HCT116 (cell line): ENCODE data around the gene ABHD16A. TPM values are rescaled to one million over a fixed set of nuclear protein-coding genes. Genes with fewer than 3 reads are reported as not detected.

Experiments used
- ATAC-seq: fragments of 200-7000 bp; cut with Tn5 transposase; 2 replicates; pipeline ENCODE4 v1.9.1; 2020; ENCODE audit warnings: mild to moderate bottlenecking, moderate library complexity
- BruUV-seq: library from RNA; stranded (reverse); fragments of 400-500 nt; replicated peaks from 2 replicates; lab custom pipeline; 2021; lab: Mats Ljungman, UMichigan
- CTCF ChIA-PET: fragments of 300-600 bp; sonication (Branson Sonifier 250); formaldehyde crosslinking; loops from one replicate; lab custom pipeline; 2021; ENCODE audit warnings: antibody characterized with exemption; lab: Charles Lee
- POLR2A ChIA-PET: fragments of 300-600, 350-600 bp; sonication (Branson Sonifier 250); formaldehyde crosslinking; loops from one replicate; lab custom pipeline; 2021; ENCODE audit warnings: antibody characterized with exemption; lab: Charles Lee
- RAD21 ChIA-PET, 2 experiments: fragments of 300-600 bp; sonication (Branson Sonifier 250); formaldehyde crosslinking; loops; one replicate each; lab custom pipeline; 2023; ENCODE audit warnings: low total read pairs in 2 of 2; ENCODE audit not compliant: uncharacterized antibody in 2 of 2, unreplicated experiment in 2 of 2, low non-redundant PET in 1 of 2; lab: Charles Lee
- DNase-seq: peaks from one replicate; pipeline ENCODE4 v3.0.0-alpha.2; 2010; ENCODE audit warnings: low read depth, low spot score
- H2AFZ ChIP-seq: fragments of 200-600 bp; shearing (Covaris generic), sonication (generic); 2 replicates; pipeline ENCODE4 v1.6.1; 2017; ENCODE audit warnings: low read depth, mixed run types, mixed read lengths, antibody characterized with exemption, low read length; ENCODE audit not compliant: poor library complexity, severe bottlenecking
- H3K27ac ChIP-seq: 2 replicates; pipeline ENCODE4 v1.5.1; 2012; ENCODE audit warnings: low read depth, low read length
- H3K27me3 ChIP-seq: fragments of 200-600 bp; sonication (generic); 2 replicates; pipeline ENCODE4 v1.6.1; 2016; ENCODE audit warnings: mixed run types, low read length, mixed read lengths; ENCODE audit not compliant: insufficient read depth
- H3K36me3 ChIP-seq, 2 experiments: fragments of 200-500 bp in 1 of 2; fragments of 200-600 bp in 1 of 2; sonication (Bioruptor generic) in 1 of 2; sonication (generic) in 1 of 2; 2 replicates each; pipeline versions ENCODE4 v1.5.1 to v1.6.1; 2014 to 2016; ENCODE audit warnings: low read length in 2 of 2, inconsistent platforms in 1 of 2, mixed read lengths in 1 of 2, mixed run types in 1 of 2; ENCODE audit not compliant: insufficient read depth in 2 of 2, control insufficient read depth in 1 of 2
- H3K4me1 ChIP-seq, 2 experiments: fragments of 200-600 bp in 1 of 2; sonication (generic) in 1 of 2; 2 replicates each; pipeline versions ENCODE4 v1.5.1 to v1.6.1; 2012 to 2017; ENCODE audit warnings: low read length in 2 of 2, inconsistent platforms in 1 of 2, mild to moderate bottlenecking in 1 of 2, mixed read lengths in 1 of 2, mixed run types in 1 of 2, moderate library complexity in 1 of 2; ENCODE audit not compliant: insufficient read depth in 2 of 2, control insufficient read depth in 1 of 2
- H3K4me2 ChIP-seq: fragments of 200-600 bp; sonication (generic); 2 replicates; pipeline ENCODE4 v1.6.1; 2017; ENCODE audit warnings: mixed run types, low read length, mixed read lengths
- H3K4me3 ChIP-seq, 2 experiments: fragments of 200-600 bp in 1 of 2; sonication (generic) in 1 of 2; replicated peaks in 1 of 2; 2 replicates each; pipeline ENCODE4 v1.5.1; 2011 to 2016; ENCODE audit warnings: low read length in 2 of 2, control low read depth in 1 of 2, low read depth in 1 of 2, mild to moderate bottlenecking in 1 of 2, mixed read lengths in 1 of 2, mixed run types in 1 of 2
- H3K79me2 ChIP-seq: fragments of 200-600 bp; sonication (generic); 2 replicates; pipeline ENCODE4 v1.6.1; 2017; ENCODE audit warnings: mild to moderate bottlenecking, mixed run types, low read length, moderate library complexity, mixed read lengths; ENCODE audit not compliant: insufficient read depth
- H3K9ac ChIP-seq: fragments of 200-600 bp; sonication (generic); 2 replicates; pipeline ENCODE4 v1.6.1; 2016; ENCODE audit warnings: low read length, mixed read lengths
- H3K9me2 ChIP-seq: fragments of 200-600 bp; sonication (generic), shearing (Covaris generic); 2 replicates; pipeline ENCODE4 v1.6.1; 2017; ENCODE audit warnings: mixed run types, mild to moderate bottlenecking, moderate library complexity; ENCODE audit not compliant: insufficient read depth
- H3K9me3 ChIP-seq, 2 experiments: fragments of 200-500 bp in 1 of 2; fragments of 200-600 bp in 1 of 2; sonication (Bioruptor generic) in 1 of 2; sonication (generic) in 1 of 2; 2 replicates each; pipeline ENCODE4 v1.6.1; 2014 to 2017; ENCODE audit warnings: low read length in 2 of 2, mixed read lengths in 2 of 2, inconsistent platforms in 1 of 2, low read depth in 1 of 2, mild to moderate bottlenecking in 1 of 2, mixed run types in 1 of 2, moderate library complexity in 1 of 2; ENCODE audit not compliant: control insufficient read depth in 1 of 2, insufficient read depth in 1 of 2
- H4K20me1 ChIP-seq: fragments of 200-600 bp; sonication (generic), shearing (Covaris generic); 2 replicates; pipeline ENCODE4 v1.6.1; 2017; ENCODE audit warnings: mixed run types, mild to moderate bottlenecking, moderate library complexity; ENCODE audit not compliant: insufficient read depth
- CBX3 ChIP-seq: IDR thresholded peaks from 2 replicates; pipeline ENCODE4 v1.6.1; 2012; ENCODE audit warnings: low read depth
- CEBPB ChIP-seq: IDR thresholded peaks from 2 replicates; pipeline ENCODE4 v1.6.1; 2012; ENCODE audit warnings: low read depth
- EGR1 ChIP-seq: IDR thresholded peaks from 2 replicates; pipeline ENCODE4 v1.6.1; 2012; ENCODE audit warnings: low read depth
- ELF1 ChIP-seq: IDR thresholded peaks from 2 replicates; pipeline ENCODE4 v1.6.1; 2012; ENCODE audit warnings: low read depth, borderline replicate concordance
- EZH2 ChIP-seq: fragments of 200-600 bp; sonication (generic); IDR thresholded peaks from 2 replicates; pipeline ENCODE4 v1.6.1; 2017; ENCODE audit warnings: antibody characterized with exemption, mixed run types
- EZH2phosphoT487 ChIP-seq: fragments of 200-600 bp; IDR thresholded peaks from 2 replicates; pipeline ENCODE4 v1.6.1; 2018; ENCODE audit warnings: antibody characterized with exemption, borderline replicate concordance
- FOSL1 ChIP-seq: IDR thresholded peaks from 2 replicates; pipeline ENCODE4 v1.6.1; 2012; ENCODE audit warnings: low read depth
- POLR2A ChIP-seq: IDR thresholded peaks from 2 replicates; pipeline ENCODE4 v1.7.0; 2011; ENCODE audit warnings: borderline replicate concordance; ENCODE audit not compliant: insufficient read depth, insufficient read length; ENCODE audit errors: extremely low read depth
- POLR2AphosphoS5 ChIP-seq: IDR thresholded peaks from 2 replicates; pipeline ENCODE4 v1.6.1; 2011; ENCODE audit warnings: mild to moderate bottlenecking, low read depth, low read length, moderate library complexity
- SIN3A ChIP-seq: IDR thresholded peaks from 2 replicates; pipeline ENCODE4 v1.6.1; 2012; ENCODE audit warnings: low read depth
- SRF ChIP-seq: IDR thresholded peaks from 2 replicates; pipeline ENCODE4 v1.6.1; 2012; ENCODE audit warnings: low read depth
- TCF7L2 ChIP-seq: IDR thresholded peaks from 2 replicates; pipeline ENCODE4 v1.7.0; 2011; ENCODE audit warnings: borderline replicate concordance, inconsistent platforms; ENCODE audit not compliant: insufficient read depth, insufficient read length; ENCODE audit errors: extremely low read depth
- YY1 ChIP-seq: IDR thresholded peaks from 2 replicates; pipeline ENCODE4 v1.6.1; 2011; ENCODE audit warnings: low read length, low read depth, moderate library complexity, mild to moderate bottlenecking; ENCODE audit not compliant: insufficient replicate concordance; ENCODE audit errors: extremely low read depth
- ZFX ChIP-seq: fragments of 450-650 bp; IDR thresholded peaks from 2 replicates; pipeline ENCODE4 v1.6.1; 2017
- ZNF274 ChIP-seq: fragments of 200-500 bp; sonication (Bioruptor generic); IDR thresholded peaks from 2 replicates; pipeline ENCODE4 v1.6.1; 2014; ENCODE audit warnings: mild to moderate bottlenecking, low read depth, low read length, inconsistent platforms
- intact Hi-C: fragments of 100-400 bp; cut with micrococcal nuclease; formaldehyde crosslinking; loops from 2 replicates; pipeline ENCODE4 v1.10.0; 2022
- total RNA-seq: library from RNA; stranded (reverse); gene quantifications from one replicate; pipeline ENCODE4 v1.2.1, GENCODE V29; 2021; ENCODE audit not compliant: unreplicated experiment
- TF ChIP-seq, protein P1 (sequence below), 3 experiments: fragments of 200-600 bp in 1 of 3; sonication (generic) in 1 of 3; IDR thresholded peaks in 2 of 3; conservative IDR thresholded peaks in 1 of 3; 2 replicates each; pipeline ENCODE4 v1.5.1; 2012 to 2017; ENCODE audit warnings: low read depth in 2 of 3, low read length in 2 of 3, antibody characterized with exemption in 1 of 3, borderline replicate concordance in 1 of 3, control low read depth in 1 of 3, mild to moderate bottlenecking in 1 of 3, mixed read lengths in 1 of 3, mixed run types in 1 of 3, moderate library complexity in 1 of 3; ENCODE audit not compliant: insufficient read depth in 1 of 3
- TF ChIP-seq, protein P2 (sequence below): IDR thresholded peaks from 2 replicates; pipeline ENCODE4 v1.6.1; 2012

The ABHD16A gene
- total RNA-seq, 1 experiment from 2014 or later: 32.4 TPM

- ChIA-PET RAD21 (no interaction called here), POLR2A (no interaction called here), CTCF (no interaction called here)
- no peaks in the 10 kb centered on the region for H3K27me3 ChIP-seq
- H3K27ac ChIP-seq: no peak overlapping the region
- no peak overlapping the region for H2AFZ ChIP-seq
- H3K79me2 ChIP-seq: no peaks in the 10 kb centered on the region
- H3K36me3 ChIP-seq: no peaks in the 10 kb centered on the region
- H3K9me3 ChIP-seq: no peaks in the 10 kb centered on the region
- intact Hi-C loops: no loop called here
- H3K4me1 ChIP-seq: peaks cover 6 to 20% of the 10 kb centered on the region in 2 experiments; a peak in 3 of 4 replicates
- DNase-seq (no peak), ATAC-seq (no peak)
- TF ChIP-seq CEBPB: no peak
- TF ChIP-seq, protein P1, sequence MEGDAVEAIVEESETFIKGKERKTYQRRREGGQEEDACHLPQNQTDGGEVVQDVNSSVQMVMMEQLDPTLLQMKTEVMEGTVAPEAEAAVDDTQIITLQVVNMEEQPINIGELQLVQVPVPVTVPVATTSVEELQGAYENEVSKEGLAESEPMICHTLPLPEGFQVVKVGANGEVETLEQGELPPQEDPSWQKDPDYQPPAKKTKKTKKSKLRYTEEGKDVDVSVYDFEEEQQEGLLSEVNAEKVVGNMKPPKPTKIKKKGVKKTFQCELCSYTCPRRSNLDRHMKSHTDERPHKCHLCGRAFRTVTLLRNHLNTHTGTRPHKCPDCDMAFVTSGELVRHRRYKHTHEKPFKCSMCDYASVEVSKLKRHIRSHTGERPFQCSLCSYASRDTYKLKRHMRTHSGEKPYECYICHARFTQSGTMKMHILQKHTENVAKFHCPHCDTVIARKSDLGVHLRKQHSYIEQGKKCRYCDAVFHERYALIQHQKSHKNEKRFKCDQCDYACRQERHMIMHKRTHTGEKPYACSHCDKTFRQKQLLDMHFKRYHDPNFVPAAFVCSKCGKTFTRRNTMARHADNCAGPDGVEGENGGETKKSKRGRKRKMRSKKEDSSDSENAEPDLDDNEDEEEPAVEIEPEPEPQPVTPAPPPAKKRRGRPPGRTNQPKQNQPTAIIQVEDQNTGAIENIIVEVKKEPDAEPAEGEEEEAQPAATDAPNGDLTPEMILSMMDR (IDR thresholded peaks at IDR 0.05 in 2 of 3, conservative IDR thresholded peaks at IDR 0.05 in 1 of 3; ENCODE audit: borderline replicate concordance in 1 of 3, insufficient read depth in 1 of 3, low read depth in 2 of 3, low read length in 2 of 3): no peak
- no peak for TF ChIP-seq SIN3A
- no peak for TF ChIP-seq CBX3
- TF ChIP-seq POLR2A: no peak
- no peak for TF ChIP-seq YY1
- TF ChIP-seq SRF: no peak
- H3K9me2 ChIP-seq: no peaks in the 10 kb centered on the region
- BruUV-seq: no TSS peak
- no peak overlapping the region for H3K4me3 ChIP-seq
- no peak overlapping the region for H3K4me2 ChIP-seq
- H3K9ac ChIP-seq: no peak overlapping the region
- no peaks in the 10 kb centered on the region for H4K20me1 ChIP-seq
Observed at GRCh38 chr6:31708224-31708623, 5.1 kb upstream of the ABHD16A start.

DNA sequence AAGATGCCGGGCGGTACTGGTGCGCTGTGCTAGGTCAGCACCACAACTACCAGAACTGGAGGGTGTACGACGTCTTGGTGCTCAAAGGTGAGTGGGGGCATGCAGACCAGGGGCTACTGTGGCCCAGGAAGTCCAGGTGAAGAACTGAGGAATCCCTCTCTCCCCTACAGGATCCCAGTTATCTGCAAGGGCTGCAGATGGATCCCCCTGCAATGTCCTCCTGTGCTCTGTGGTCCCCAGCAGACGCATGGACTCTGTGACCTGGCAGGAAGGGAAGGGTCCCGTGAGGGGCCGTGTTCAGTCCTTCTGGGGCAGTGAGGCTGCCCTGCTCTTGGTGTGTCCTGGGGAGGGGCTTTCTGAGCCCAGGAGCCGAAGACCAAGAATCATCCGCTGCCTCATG, 4.6 kb upstream of the ABHD16A start:
- no peak overlapping the region for H2AFZ ChIP-seq
- no peaks in the 10 kb centered on the region for H4K20me1 ChIP-seq
- H3K27me3 ChIP-seq: no peaks in the 10 kb centered on the region
- peaks cover 6 to 20% of the 10 kb centered on the region in 2 experiments; a peak in 3 of 4 replicates for H3K4me1 ChIP-seq
- no peaks in the 10 kb centered on the region for H3K36me3 ChIP-seq
- POLR2A ChIA-PET: no interaction called here
- intact Hi-C loops: no loop called here
- no peak overlapping the region for H3K4me2 ChIP-seq
- H3K79me2 ChIP-seq: peaks cover under 1% of the 10 kb centered on the region; the same call in 1 of the 2 replicates
- CTCF ChIA-PET: no interaction called here
- H3K27ac ChIP-seq: no peak overlapping the region
- RAD21 ChIA-PET: no interaction called here
- DNase-seq (no peak), ATAC-seq (no peak)
- H3K4me3 ChIP-seq: no peak overlapping the region
- no TSS peak for BruUV-seq
- H3K9ac ChIP-seq: no peak overlapping the region
- no peaks in the 10 kb centered on the region for H3K9me3 ChIP-seq
- H3K9me2 ChIP-seq: no peaks in the 10 kb centered on the region
- no peak for TF ChIP-seq EGR1
- no peak for TF ChIP-seq FOSL1
- no peak for TF ChIP-seq TCF7L2
- no peak for TF ChIP-seq ELF1
- TF ChIP-seq POLR2AphosphoS5: no peak
- TF ChIP-seq YY1: no peak
- no peak for TF ChIP-seq POLR2A
- no peak for TF ChIP-seq EZH2phosphoT487
- no peak for TF ChIP-seq SIN3A
- TF ChIP-seq, protein P2, sequence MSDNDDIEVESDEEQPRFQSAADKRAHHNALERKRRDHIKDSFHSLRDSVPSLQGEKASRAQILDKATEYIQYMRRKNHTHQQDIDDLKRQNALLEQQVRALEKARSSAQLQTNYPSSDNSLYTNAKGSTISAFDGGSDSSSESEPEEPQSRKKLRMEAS: no peak
- TF ChIP-seq CBX3: no peak
- TF ChIP-seq, protein P1 (IDR thresholded peaks at IDR 0.05 in 2 of 3, conservative IDR thresholded peaks at IDR 0.05 in 1 of 3; ENCODE audit: borderline replicate concordance in 1 of 3, insufficient read depth in 1 of 3, low read depth in 2 of 3, low read length in 2 of 3): no peak
- TF ChIP-seq ZFX: no peak
- TF ChIP-seq EZH2: no peak
- no peak for TF ChIP-seq ZNF274
